ENCODE data around the gene EARS2. TPM values are rescaled to one million over a fixed set of nuclear protein-coding genes. Genes with fewer than 3 reads are reported as not detected.

Gene EARS2
- total RNA-seq, 1 experiment from 2014 or later, result 50.1 TPM

DNA sequence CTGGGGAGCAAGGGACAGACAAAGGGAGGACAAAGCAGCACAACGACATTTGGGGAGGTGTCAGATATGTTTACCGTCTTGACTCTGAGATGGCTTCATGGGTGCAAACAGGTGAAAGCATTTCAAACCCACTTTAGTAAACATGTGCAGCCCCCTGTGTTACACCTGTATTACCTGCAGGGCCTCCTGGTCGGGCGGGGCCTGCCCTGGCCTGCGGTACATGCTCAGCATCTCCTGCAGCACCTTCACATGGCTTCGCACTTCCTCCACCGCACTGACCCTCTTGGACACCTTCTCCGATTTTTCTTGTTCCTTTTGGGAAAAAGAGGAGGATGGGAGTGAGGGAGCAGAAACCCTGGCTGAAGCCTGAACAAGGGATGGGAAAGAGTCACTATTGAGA lies 71.3 kb downstream of the EARS2 start:
- Histone ChIP-seq H3K4me2 (ENCODE audit: insufficient read depth, insufficient read length, low read length) (no peak overlapping the region), H2BK15ac (ENCODE audit: low read depth, low read length) (no peak overlapping the region), H3K27me3 (ENCODE audit: insufficient read depth, low read length) (no peaks in the 10 kb centered on the region), H2BK20ac (ENCODE audit: low read depth, low read length, poor library complexity, severe bottlenecking) (no peak overlapping the region), H3K56ac (ENCODE audit: insufficient read length, low read depth, low read length) (no peak overlapping the region), H3K23ac (ENCODE audit: insufficient read length, low read depth, low read length) (no peak overlapping the region), H4K8ac (replicated peaks; ENCODE audit: insufficient read length, low read depth, low read length) (no peak overlapping the region), H3K18ac (ENCODE audit: insufficient read length, low read depth, low read length) (no peak overlapping the region), H3K79me2 (ENCODE audit: insufficient read depth, low read length) (no peaks in the 10 kb centered on the region), H2BK5ac (ENCODE audit: insufficient read length, low read length) (no peak overlapping the region), H4K20me1 (ENCODE audit: control insufficient read depth, insufficient read depth, insufficient read length) (no peaks in the 10 kb centered on the region), H3T11ph (ENCODE audit: low read length) (no peak overlapping the region), H3K9me3 (ENCODE audit: control insufficient read depth, low read depth, low read length) (no peaks in the 10 kb centered on the region), H2BK120ac (ENCODE audit: low read depth, low read length, poor library complexity, severe bottlenecking) (no peak overlapping the region), H3K14ac (ENCODE audit: insufficient read depth, low read length) (no peak overlapping the region), H4K91ac (ENCODE audit: insufficient read length, low read depth, low read length) (no peak overlapping the region), H3K4me1 (ENCODE audit: insufficient read depth, low read length) (no peaks in the 10 kb centered on the region), H3K23me2 (ENCODE audit: insufficient read length, low read depth, low read length, poor library complexity, severe bottlenecking) (no peaks in the 10 kb centered on the region), H3K4ac (ENCODE audit: low read depth, low read length) (no peak overlapping the region), H3K27ac (ENCODE audit: insufficient read length, low read depth, low read length) (no peak overlapping the region), H3K79me1 (ENCODE audit: insufficient read depth, low read depth, low read length, poor library complexity, severe bottlenecking) (no peaks in the 10 kb centered on the region), H4K5ac (ENCODE audit: insufficient read length, low read depth, low read length) (no peak overlapping the region), H2AFZ (ENCODE audit: low read length) (no peak overlapping the region), H2BK12ac (ENCODE audit: insufficient read length, low read depth, low read length) (no peak overlapping the region), H2AK5ac (ENCODE audit: insufficient read length, low read length) (no peak overlapping the region), H3K9ac (ENCODE audit: extremely low read depth, insufficient read length, low read length) (no peak overlapping the region)
- Mint-ChIP-seq H3K4me1 (no peaks in the 10 kb centered on the region), H3K27ac (no peak overlapping the region), H3K36me3 (ENCODE audit: insufficient read depth in 1 of 3, low read depth in 3 of 3) (peaks cover 60 to 94% (median 90%) of the 10 kb centered on the region in 3 experiments; a peak in 6 of 7 replicates), H3K9me3 (no peaks in the 10 kb centered on the region), H3K4me3 (no peak overlapping the region), H3K27me3 (ENCODE audit: low read depth) (no peaks in the 10 kb centered on the region)
- DNase-seq, result no peak
- no CpG with 5 or more reads among the region's 8 CpGs for WGBS (ENCODE audit: extremely low coverage, insufficient read length, low lambda C conversion rate)
- TF ChIP-seq, protein P1, sequence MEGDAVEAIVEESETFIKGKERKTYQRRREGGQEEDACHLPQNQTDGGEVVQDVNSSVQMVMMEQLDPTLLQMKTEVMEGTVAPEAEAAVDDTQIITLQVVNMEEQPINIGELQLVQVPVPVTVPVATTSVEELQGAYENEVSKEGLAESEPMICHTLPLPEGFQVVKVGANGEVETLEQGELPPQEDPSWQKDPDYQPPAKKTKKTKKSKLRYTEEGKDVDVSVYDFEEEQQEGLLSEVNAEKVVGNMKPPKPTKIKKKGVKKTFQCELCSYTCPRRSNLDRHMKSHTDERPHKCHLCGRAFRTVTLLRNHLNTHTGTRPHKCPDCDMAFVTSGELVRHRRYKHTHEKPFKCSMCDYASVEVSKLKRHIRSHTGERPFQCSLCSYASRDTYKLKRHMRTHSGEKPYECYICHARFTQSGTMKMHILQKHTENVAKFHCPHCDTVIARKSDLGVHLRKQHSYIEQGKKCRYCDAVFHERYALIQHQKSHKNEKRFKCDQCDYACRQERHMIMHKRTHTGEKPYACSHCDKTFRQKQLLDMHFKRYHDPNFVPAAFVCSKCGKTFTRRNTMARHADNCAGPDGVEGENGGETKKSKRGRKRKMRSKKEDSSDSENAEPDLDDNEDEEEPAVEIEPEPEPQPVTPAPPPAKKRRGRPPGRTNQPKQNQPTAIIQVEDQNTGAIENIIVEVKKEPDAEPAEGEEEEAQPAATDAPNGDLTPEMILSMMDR (conservative IDR thresholded peaks at IDR 0.05), result no peak

Measured in H9 (cell line).